ENCODE data around the gene TRIM7. TPM values are rescaled to one million over a fixed set of nuclear protein-coding genes. Genes with fewer than 3 reads are reported as not detected.

TRIM7 gene
- total and polyA plus RNA-seq, 2 experiments from 2014 or later = 0.53 to 0.56 TPM

DNA sequence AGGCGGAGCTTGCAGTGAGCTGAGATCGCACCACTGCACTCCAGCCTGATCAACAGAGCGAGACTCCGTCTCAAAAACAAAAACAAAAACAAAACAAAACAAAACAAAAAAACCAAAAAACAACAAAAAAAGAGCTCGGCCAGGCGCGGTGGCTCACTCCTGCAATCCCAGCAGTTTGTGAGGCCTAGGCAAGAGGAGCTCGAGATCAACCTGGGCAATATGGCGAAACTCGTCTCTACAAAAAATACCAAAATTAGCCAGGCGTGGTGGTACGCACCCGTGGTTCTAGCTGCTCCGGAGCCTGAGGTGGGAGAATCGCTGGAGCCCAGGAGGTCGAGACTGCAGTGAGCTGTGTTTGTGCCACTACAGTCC lies 20.2 kb downstream of the TRIM7 start:
- H3K4me3 ChIP-seq = peak overlapping the region; percentile 29; the same call in 1 of the 2 replicates
- H3K79me2 ChIP-seq (replicated peaks; ENCODE audit: insufficient read depth) = no peaks in the 10 kb centered on the region
- H2AFZ ChIP-seq = peak overlapping the region; percentile 70
- no peak for TF ChIP-seq EZH2phosphoT487 (IDR thresholded peaks at IDR 0.05; ENCODE audit: unreplicated experiment)
- no peak for TF ChIP-seq POLR2AphosphoS5 (IDR thresholded peaks at IDR 0.05; ENCODE audit: low read depth)
- TF ChIP-seq CTCF (conservative IDR thresholded peaks at IDR 0.05; ENCODE audit: low read depth in 2 of 2) = no peak
- Mint-ChIP-seq H3K36me3 (ENCODE audit: low read depth) (peaks cover 19% of the 10 kb centered on the region; the same call in 2 of the 3 replicates), H3K27ac (peak overlapping the region; percentile 95), H3K4me3 (peak overlapping the region; percentile 80), H3K9me3 (peaks cover 46% of the 10 kb centered on the region), H3K27me3 (ENCODE audit: insufficient read depth, low read depth, poor library complexity) (peaks cover 45% of the 10 kb centered on the region), H3K4me1 (peaks cover 5% of the 10 kb centered on the region)
- no peak overlapping the region for H3K4me2 ChIP-seq
- ATAC-seq (no peak), DNase-seq (ENCODE audit: low spot score) (no peak)
- no peaks in the 10 kb centered on the region for H4K20me1 ChIP-seq (replicated peaks; ENCODE audit: insufficient read depth)
- H3K4me1 ChIP-seq (ENCODE audit: insufficient read depth) = peaks cover 4% of the 10 kb centered on the region; the same call in 1 of the 2 replicates
- H3K36me3 ChIP-seq (ENCODE audit: insufficient read depth) = no peaks in the 10 kb centered on the region
- no peaks in the 10 kb centered on the region; the same call in 1 of the 2 replicates for H3F3A ChIP-seq (replicated peaks; ENCODE audit: low read depth)
- peaks cover 10% of the 10 kb centered on the region for H3K27me3 ChIP-seq (ENCODE audit: insufficient read depth)
- no peaks in the 10 kb centered on the region for H3K9me2 ChIP-seq (ENCODE audit: insufficient read depth)
- no peak overlapping the region for H3K27ac ChIP-seq (ENCODE audit: low read depth)

DNA sequence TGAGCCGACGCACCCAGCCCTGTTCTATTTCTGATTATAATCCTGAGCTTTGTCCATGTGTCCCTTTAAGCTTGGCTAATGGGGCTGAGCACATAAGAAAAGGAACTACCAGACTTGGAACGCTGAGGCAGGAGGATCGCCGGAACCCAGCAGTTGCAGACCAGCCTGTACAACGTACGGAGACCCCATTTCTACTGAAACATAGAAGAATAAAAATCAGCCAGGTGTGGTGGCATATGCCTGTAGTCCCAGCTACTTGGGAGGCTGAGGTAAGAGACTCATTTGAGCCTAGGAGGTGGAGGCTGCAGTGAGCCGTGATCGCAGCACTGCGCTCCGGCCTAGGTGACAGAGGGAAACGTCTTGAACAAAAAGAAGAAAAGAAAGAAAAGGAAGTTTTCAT lies 22.3 kb downstream of the TRIM7 start:
- peaks cover 5% of the 10 kb centered on the region; the same call in 2 of the 3 replicates for H3K4me1 Mint-ChIP-seq
- Histone ChIP-seq H3K27ac (ENCODE audit: low read depth) (no peak overlapping the region), H3K79me2 (replicated peaks; ENCODE audit: insufficient read depth) (no peaks in the 10 kb centered on the region), H3K9me2 (ENCODE audit: insufficient read depth) (no peaks in the 10 kb centered on the region), H2AFZ (no peak overlapping the region), H3K4me2 (no peak overlapping the region), H3K4me1 (ENCODE audit: insufficient read depth) (0 out of 2 replicates have a peak, but pooled peaks cover 4% of the 10 kb centered on the region), H3F3A (replicated peaks; ENCODE audit: low read depth) (no peaks in the 10 kb centered on the region), H3K36me3 (ENCODE audit: insufficient read depth) (no peaks in the 10 kb centered on the region), H3K4me3 (no peak overlapping the region), H4K20me1 (replicated peaks; ENCODE audit: insufficient read depth) (no peaks in the 10 kb centered on the region), H3K27me3 (ENCODE audit: insufficient read depth) (no peaks in the 10 kb centered on the region)
- peak overlapping the region; percentile 44; the same call in 2 of the 3 replicates for H3K4me3 Mint-ChIP-seq
- DNase-seq (ENCODE audit: low spot score) (no peak), ATAC-seq (no peak)
- H3K27me3 Mint-ChIP-seq (ENCODE audit: insufficient read depth, low read depth, poor library complexity) = peaks cover 24% of the 10 kb centered on the region
- peaks cover 33% of the 10 kb centered on the region for H3K9me3 Mint-ChIP-seq
- no peak overlapping the region for H3K27ac Mint-ChIP-seq
- TF ChIP-seq EZH2phosphoT487 (IDR thresholded peaks at IDR 0.05; ENCODE audit: unreplicated experiment) (no peak), REST (IDR thresholded peaks at IDR 0.05; ENCODE audit: unreplicated experiment) (no peak), ZNF331 (CRISPR knock-in tag; IDR thresholded peaks at IDR 0.05; ENCODE audit: low read depth) (no peak), CTCF (conservative IDR thresholded peaks at IDR 0.05; ENCODE audit: low read depth in 2 of 2) (no peak)
- TF ChIP-seq, protein P1, sequence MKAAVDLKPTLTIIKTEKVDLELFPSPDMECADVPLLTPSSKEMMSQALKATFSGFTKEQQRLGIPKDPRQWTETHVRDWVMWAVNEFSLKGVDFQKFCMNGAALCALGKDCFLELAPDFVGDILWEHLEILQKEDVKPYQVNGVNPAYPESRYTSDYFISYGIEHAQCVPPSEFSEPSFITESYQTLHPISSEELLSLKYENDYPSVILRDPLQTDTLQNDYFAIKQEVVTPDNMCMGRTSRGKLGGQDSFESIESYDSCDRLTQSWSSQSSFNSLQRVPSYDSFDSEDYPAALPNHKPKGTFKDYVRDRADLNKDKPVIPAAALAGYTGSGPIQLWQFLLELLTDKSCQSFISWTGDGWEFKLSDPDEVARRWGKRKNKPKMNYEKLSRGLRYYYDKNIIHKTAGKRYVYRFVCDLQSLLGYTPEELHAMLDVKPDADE (IDR thresholded peaks at IDR 0.05) = no peak
- H3K36me3 Mint-ChIP-seq (ENCODE audit: low read depth) = peaks cover 9% of the 10 kb centered on the region; the same call in 2 of the 3 replicates
